ENCODE results near the gene LRCH3.
"Not testable (repeated sequence)": the region's sequence is repeated elsewhere in the genome, so short reads cannot be mapped to it uniquely, and the experiment has no call there.

LRCH3 gene

GRCh38 chr3:197837282-197837681, 46.2 kb downstream of the LRCH3 start:
- DNase-seq: no peak

GRCh38 chr3:197841789-197842188, 50.7 kb downstream of the LRCH3 start:
- no peak for DNase-seq

GRCh38 chr3:197846491-197846890, 55.4 kb downstream of the LRCH3 start:
- peak in 1 of 14 donors; percentile 63 for DNase-seq

- peak in 4 of 14 donors; percentile 1 to 21 (median 4) for DNase-seq
Measured at GRCh38 chr3:197847866-197848401, 56.9 kb downstream of the LRCH3 start.

- DNase-seq: peak in 1 of 14 donors; percentile 85
Measured at GRCh38 chr3:197854596-197855343, 63.7 kb downstream of the LRCH3 start.

- DNase-seq: no peak
Measured at GRCh38 chr3:197855571-197855970, 64.5 kb downstream of the LRCH3 start.

- DNase-seq: no peak
Measured at GRCh38 chr3:197856199-197856816, 65.3 kb downstream of the LRCH3 start.

- no peak for DNase-seq
Measured at GRCh38 chr3:197858133-197858532, 67.1 kb downstream of the LRCH3 start.

- no peak for DNase-seq
Measured at GRCh38 chr3:197858598-197858997, 67.5 kb downstream of the LRCH3 start.

- DNase-seq: no peak
Measured at GRCh38 chr3:197866035-197866434, 75.0 kb downstream of the LRCH3 start.

- no peak for DNase-seq
Measured at GRCh38 chr3:197873329-197873728, 82.3 kb downstream of the LRCH3 start.

- DNase-seq: no peak
Measured at GRCh38 chr3:197874064-197874463, 83.0 kb downstream of the LRCH3 start.

- no peak for DNase-seq
Measured at GRCh38 chr3:197874653-197875052, 83.6 kb downstream of the LRCH3 start.

GRCh38 chr3:197877902-197878301, 86.8 kb downstream of the LRCH3 start:
- DNase-seq: no peak

GRCh38 chr3:197878427-197878826, 87.4 kb downstream of the LRCH3 start:
- peak in 1 of 14 donors; percentile 36 for DNase-seq

GRCh38 chr3:197880491-197881269, 89.6 kb downstream of the LRCH3 start:
- DNase-seq: peak in 1 of 14 donors; percentile 16

GRCh38 chr3:197881270-197881969, 90.4 kb downstream of the LRCH3 start:
- no peak for DNase-seq

- no peak for DNase-seq
Measured at GRCh38 chr3:197881970-197882338, 90.9 kb downstream of the LRCH3 start.

- no peak for DNase-seq
Measured at GRCh38 chr3:197882586-197882985, 91.5 kb downstream of the LRCH3 start.

GRCh38 chr3:197883541-197883940, 92.5 kb downstream of the LRCH3 start:
- DNase-seq: peak in 1 of 14 donors; percentile 21

- not testable (repeated sequence) for DNase-seq
Measured at GRCh38 chr3:197884330-197884729, 93.3 kb downstream of the LRCH3 start.

GRCh38 chr3:197886052-197886451, 95.0 kb downstream of the LRCH3 start:
- not testable (repeated sequence) for DNase-seq

Data from C1 segment of cervical spinal cord (tissue), 14 donors.